Endothelial cell of umbilical vein (primary cell): ENCODE results near the gene SPATA1. TPM values are rescaled to one million over a fixed set of nuclear protein-coding genes. Genes with fewer than 3 reads are reported as not detected.

Experiments
- BruUV-seq: library from RNA; stranded (reverse); fragments of 400-500 nt; replicated peaks from 2 replicates; lab custom pipeline; 2021; lab: Mats Ljungman, UMichigan
- CTCF ChIA-PET: fragments of 300-600, 350-600 bp; sonication (Branson Sonifier 250); formaldehyde crosslinking; loops from one replicate; lab custom pipeline; 2021; ENCODE audit warnings: antibody characterized with exemption, inconsistent platforms; lab: Charles Lee
- POLR2A ChIA-PET: fragments of 300-600, 350-600 bp; sonication (Branson Sonifier 250); formaldehyde crosslinking; loops from one replicate; lab custom pipeline; 2021; ENCODE audit warnings: antibody characterized with exemption, inconsistent platforms; lab: Charles Lee
- DNase-seq: peaks from one replicate; pipeline ENCODE4 v3.0.0-alpha.2; 2011; ENCODE audit warnings: low read depth, low spot score
- FAIRE-seq: peaks from 2 replicates; lab custom pipeline; 2011; peaks lifted over from hg19 to GRCh38; lab: Jason Lieb, UNC
- H2AFZ ChIP-seq: 2 replicates; pipeline ENCODE4 v1.6.0; 2012; ENCODE audit warnings: low read depth, low read length, control low read depth, inconsistent platforms
- H3K27ac ChIP-seq: 2 replicates; pipeline ENCODE4 v1.5.1; 2011; ENCODE audit warnings: low read depth, mild to moderate bottlenecking, control low read depth, low read length, moderate library complexity; ENCODE audit not compliant: insufficient read depth
- H3K27me3 ChIP-seq, 2 experiments: 2 replicates each; pipeline versions ENCODE4 v1.6.0 to v1.6.1; 2011; ENCODE audit warnings: low read length in 2 of 2, mixed read lengths in 1 of 2; ENCODE audit not compliant: control insufficient read depth in 2 of 2, insufficient read depth in 2 of 2
- H3K36me3 ChIP-seq, 2 experiments: 2 replicates in 1 of 2; 3 replicates in 1 of 2; pipeline ENCODE4 v1.5.1; 2011; ENCODE audit warnings: low read length in 2 of 2, mild to moderate bottlenecking in 1 of 2, moderate library complexity in 1 of 2; ENCODE audit not compliant: control insufficient read depth in 2 of 2, insufficient read depth in 2 of 2; ENCODE audit errors: extremely low read depth in 1 of 2
- H3K4me1 ChIP-seq: 3 replicates; pipeline ENCODE4 v1.5.1; 2011; ENCODE audit warnings: mild to moderate bottlenecking, low read length; ENCODE audit not compliant: control insufficient read depth, insufficient read depth; ENCODE audit errors: extremely low read depth
- H3K4me2 ChIP-seq: 2 replicates; pipeline ENCODE4 v1.6.1; 2011; ENCODE audit warnings: low read length, control low read depth, mixed read lengths; ENCODE audit not compliant: insufficient read depth
- H3K4me3 ChIP-seq, 3 experiments: fragments of 200-600 bp in 1 of 3; sonication (generic), shearing (Covaris generic) in 1 of 3; replicated peaks in 1 of 3; 2 replicates each; pipeline ENCODE4 v1.5.1; 2011 to 2016; ENCODE audit warnings: control low read depth in 3 of 3, low read length in 3 of 3, mild to moderate bottlenecking in 2 of 3, inconsistent platforms in 1 of 3, low read depth in 1 of 3, moderate library complexity in 1 of 3; ENCODE audit not compliant: insufficient read depth in 1 of 3
- H3K79me2 ChIP-seq: 2 replicates; pipeline ENCODE4 v1.6.0; 2012; ENCODE audit warnings: low read length, inconsistent platforms; ENCODE audit not compliant: control insufficient read depth, insufficient read depth
- H3K9ac ChIP-seq: replicated peaks from 2 replicates; pipeline ENCODE3; 2011; ENCODE audit warnings: low read length, control low read depth; ENCODE audit not compliant: insufficient read depth; ENCODE audit errors: extremely low read depth
- H3K9me1 ChIP-seq: replicated peaks from 3 replicates; pipeline ENCODE4 v1.6.0; 2011; ENCODE audit warnings: mild to moderate bottlenecking, low read length; ENCODE audit not compliant: control insufficient read depth, insufficient read depth; ENCODE audit errors: extremely low read depth
- H3K9me3 ChIP-seq: replicated peaks from 2 replicates; pipeline ENCODE4 v1.5.1; 2012; ENCODE audit warnings: low read length, inconsistent platforms; ENCODE audit not compliant: control insufficient read depth, insufficient read depth
- H4K20me1 ChIP-seq: replicated peaks from 2 replicates; pipeline ENCODE3; 2011; ENCODE audit warnings: mild to moderate bottlenecking, low read length; ENCODE audit not compliant: control insufficient read depth, insufficient read depth; ENCODE audit errors: extremely low read depth
- CTCF ChIP-seq, 2 donors: IDR thresholded peaks; 1 replicate in 1 of 2; 2 replicates in 1 of 2; pipeline ENCODE4 v1.5.1; 2011; ENCODE audit warnings: low read length in 2 of 2, mild to moderate bottlenecking in 2 of 2, moderate library complexity in 2 of 2, control low read depth in 1 of 2, inconsistent platforms in 1 of 2, low read depth in 1 of 2; ENCODE audit not compliant: insufficient read depth in 1 of 2; ENCODE audit errors: extremely low read depth in 1 of 2
- EZH2 ChIP-seq: IDR thresholded peaks from 2 replicates; pipeline ENCODE4 v1.6.1; 2012; ENCODE audit warnings: borderline replicate concordance, low read depth, mild to moderate bottlenecking, moderate library complexity, low read length, inconsistent platforms; ENCODE audit not compliant: severe bottlenecking
- FOS ChIP-seq: IDR thresholded peaks from 2 replicates; pipeline ENCODE4 v1.6.1; 2011; ENCODE audit warnings: mild to moderate bottlenecking, low read length, moderate library complexity, borderline replicate concordance; ENCODE audit not compliant: insufficient read depth
- GATA2 ChIP-seq: IDR thresholded peaks from 2 replicates; pipeline ENCODE4 v1.7.0; 2011; ENCODE audit warnings: low read depth, mild to moderate bottlenecking, moderate library complexity, mixed read lengths, low read length; ENCODE audit not compliant: insufficient read length, insufficient read depth
- JUN ChIP-seq: IDR thresholded peaks from 2 replicates; pipeline ENCODE4 v1.6.1; 2011; ENCODE audit warnings: borderline replicate concordance, low read depth; ENCODE audit not compliant: insufficient read length, insufficient read depth
- MYC ChIP-seq: IDR thresholded peaks from one replicate; pipeline ENCODE4 v1.6.1; 2011; ENCODE audit warnings: mild to moderate bottlenecking, low read depth, low read length
- POLR2A ChIP-seq: IDR thresholded peaks from 2 replicates; pipeline ENCODE4 v1.6.1; 2012; ENCODE audit warnings: low read depth, mild to moderate bottlenecking, control low read depth, low read length
- POLR2AphosphoS5 ChIP-seq: IDR thresholded peaks from 2 replicates; pipeline ENCODE4 v1.6.1; 2012; ENCODE audit warnings: low read depth, mild to moderate bottlenecking, control low read depth, low read length, moderate library complexity; ENCODE audit not compliant: insufficient read depth
- dilution Hi-C: fragments of 300-500 bp; cut with MboI; formaldehyde crosslinking; loops from one replicate; pipeline ENCODE4 v1.15.0; 2019; ENCODE audit warnings: low sequenced_read_pairs; ENCODE audit not compliant: extremely low pct_ligation_motif_present
- intact Hi-C: fragments of 100-400 bp; cut with micrococcal nuclease; formaldehyde crosslinking; loops from one replicate; pipeline ENCODE4 v1.10.0; 2022
- polyA plus RNA-seq, 4 experiments: library from polyadenylated mRNA; depleted of rRNA in 3 of 4; stranded (reverse) in 3 of 4; unstranded in 1 of 4; fragments of >200 nt; gene quantifications; 2 replicates each; pipeline versions ENCODE4 v1.2.1 to v1.2.3, GENCODE V29; 2011 to 2012; ENCODE audit warnings: missing spikeins in 1 of 4
- total RNA-seq: library from RNA; stranded (reverse); gene quantifications from 2 replicates; pipeline ENCODE4 v1.2.3, GENCODE V29; 2021
- TF ChIP-seq, protein P1 (sequence below): IDR thresholded peaks from 2 replicates; pipeline ENCODE4 v1.6.1; 2011; ENCODE audit not compliant: insufficient read depth, insufficient read length

The SPATA1 gene
- total and polyA plus RNA-seq, 2 donors (not counting 3 experiments of a cell fraction or from before 2014, with no cell fraction given), result 1.7 to 1.8 TPM

DNA sequence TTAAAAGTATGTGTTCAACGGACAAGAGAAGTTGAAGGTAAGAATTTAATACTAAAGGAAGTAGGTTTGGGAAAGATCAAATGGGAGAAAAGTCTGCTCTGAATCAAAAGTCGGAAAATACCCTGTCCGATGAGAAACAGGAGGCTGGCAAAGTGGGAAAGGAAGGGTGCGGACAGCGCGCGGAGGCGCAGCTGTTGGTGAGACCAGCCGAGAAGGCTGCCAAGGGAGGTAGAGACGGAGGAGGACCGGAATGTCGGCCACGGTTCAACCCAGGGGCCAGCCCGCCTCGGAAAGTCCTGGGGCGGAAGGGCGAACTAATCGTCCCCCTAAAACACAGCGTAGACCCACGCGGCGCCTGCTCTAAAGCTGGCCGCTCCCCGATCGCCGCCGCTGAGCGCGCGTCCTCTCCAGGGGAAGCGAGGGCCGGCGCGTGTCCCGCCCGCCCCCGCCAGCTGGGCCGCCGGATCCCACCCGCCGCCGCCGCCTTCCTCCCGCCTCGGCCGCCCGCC lies 639 bp upstream of the SPATA1 start:
- BruUV-seq, result no TSS peak
- peak; percentile 77 for DNase-seq
- no peak for FAIRE-seq

DNA sequence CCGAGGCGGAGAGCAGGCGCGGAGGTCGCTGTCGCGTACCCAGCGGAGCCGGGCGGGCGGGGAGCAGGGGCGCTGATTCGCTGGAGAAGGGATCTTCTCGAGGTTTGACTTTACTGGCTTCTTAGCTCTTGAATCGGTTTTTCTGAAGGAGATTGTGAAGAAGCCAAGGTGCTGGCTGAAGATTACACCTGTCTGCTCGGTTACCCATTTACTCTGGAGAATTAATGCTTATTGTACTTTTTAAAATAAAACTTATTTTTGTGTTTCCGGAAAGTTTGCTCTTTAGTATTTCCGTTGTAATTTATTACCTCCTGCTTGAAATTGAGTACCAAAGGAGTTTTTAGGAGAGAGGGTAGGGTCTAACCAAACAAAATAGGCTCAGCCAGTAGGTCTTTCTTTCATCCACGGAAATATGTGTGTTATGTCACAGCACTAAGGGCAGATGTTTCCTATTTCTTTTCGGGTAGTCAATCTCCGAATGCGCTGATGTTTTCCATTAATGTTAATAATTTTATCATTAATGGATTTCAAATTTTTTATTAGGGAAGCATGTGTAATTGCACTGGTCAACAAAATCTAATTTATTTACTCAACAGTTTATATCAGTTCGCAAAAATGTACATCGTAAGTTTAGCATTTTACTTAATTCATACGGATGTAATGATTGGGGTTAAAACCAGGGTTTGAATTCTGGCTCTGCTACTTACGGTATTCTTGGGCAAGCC lies 705 bp downstream of the SPATA1 start:
- peaks cover 25% of the 10 kb centered on the region for H3K4me1 ChIP-seq
- H3K9me1 ChIP-seq, result no peaks in the 10 kb centered on the region
- BruUV-seq, result TSS peak; percentile 66
- H4K20me1 ChIP-seq, result peaks cover 3% of the 10 kb centered on the region
- FAIRE-seq (no peak), DNase-seq (no peak)
- ChIA-PET CTCF (interaction anchor here (1.2 to 4.4 kb wide), 8 partner anchors 67 to 366 kb away, joined by 3 to 37 read pairs (median 6); partner anchors contain the start of gene CTBS), POLR2A (interaction anchor here (0.5 to 2.2 kb wide), 7 partner anchors 67 to 1201 kb away, joined by 3 to 30 read pairs (median 5); partner anchors contain the start of genes BCL10, CTBS, PRKACB and ZNHIT6)
- H3K79me2 ChIP-seq, result peaks cover 38% of the 10 kb centered on the region
- H3K27ac ChIP-seq, result peak overlapping the region; percentile 91
- H3K9ac ChIP-seq, result peak overlapping the region; percentile 93
- dilution Hi-C loops (no loop called here), intact Hi-C loops (loop anchor here (1.0 to 10.0 kb wide), 9 partner anchors 28 to 768 kb away; partner anchors contain the start of genes BCL10, PRKACB and RPF1)
- no peak for TF ChIP-seq FOS
- no peak for TF ChIP-seq CTCF (IDR thresholded peaks at IDR 0.05; ENCODE audit: extremely low read depth in 1 of 2, insufficient read depth in 1 of 2, low read depth in 1 of 2, low read length in 2 of 2)
- TF ChIP-seq POLR2A, result no peak
- no peak for TF ChIP-seq EZH2
- TF ChIP-seq JUN, result no peak
- TF ChIP-seq MYC, result no peak
- no peak for TF ChIP-seq POLR2AphosphoS5
- TF ChIP-seq, protein P1, sequence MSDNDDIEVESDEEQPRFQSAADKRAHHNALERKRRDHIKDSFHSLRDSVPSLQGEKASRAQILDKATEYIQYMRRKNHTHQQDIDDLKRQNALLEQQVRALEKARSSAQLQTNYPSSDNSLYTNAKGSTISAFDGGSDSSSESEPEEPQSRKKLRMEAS, result no peak
- no peak for TF ChIP-seq GATA2
- peak overlapping the region; percentile 83 for H2AFZ ChIP-seq
- no peaks in the 10 kb centered on the region for H3K9me3 ChIP-seq
- H3K36me3 ChIP-seq, result no peaks in the 10 kb centered on the region
- peak overlapping the region; percentile 95 for H3K4me2 ChIP-seq
- no peaks in the 10 kb centered on the region for H3K27me3 ChIP-seq
- H3K4me3 ChIP-seq, result peak overlapping the region; percentile 55 to 89 (median 73)

More for the DNA sequence above, 639 bp upstream of the SPATA1 start:
- intact Hi-C loops, result loop anchor here (1.0 to 10.0 kb wide), 9 partner anchors 26 to 769 kb away; partner anchors contain the start of genes BCL10, PRKACB and RPF1
- H3K27ac ChIP-seq, result peak overlapping the region; percentile 91
- no peaks in the 10 kb centered on the region for H3K9me3 ChIP-seq
- CTCF ChIA-PET, result interaction anchor here (0.7 to 4.4 kb wide), 12 partner anchors 63 to 364 kb away, joined by 3 to 37 read pairs (median 5); partner anchors contain the start of gene CTBS
- peak overlapping the region; percentile 63 for H2AFZ ChIP-seq
- H3K9ac ChIP-seq, result peak overlapping the region; percentile 93
- POLR2A ChIA-PET, result interaction anchor here (0.7 to 2.2 kb wide), 8 partner anchors 26 to 771 kb away, joined by 3 to 30 read pairs (median 5); partner anchors contain the start of genes BCL10, CTBS and PRKACB
- peaks cover 25% of the 10 kb centered on the region for H3K4me1 ChIP-seq
- TF ChIP-seq, protein P1, result no peak
- no peak for TF ChIP-seq POLR2A
- peak; percentile 1 for TF ChIP-seq MYC
- TF ChIP-seq FOS, result no peak
- no peak for TF ChIP-seq EZH2
- TF ChIP-seq JUN, result no peak
- no peaks in the 10 kb centered on the region for H3K27me3 ChIP-seq
- peaks cover 52% of the 10 kb centered on the region for H3K79me2 ChIP-seq
- H3K36me3 ChIP-seq, result no peaks in the 10 kb centered on the region
- H3K4me2 ChIP-seq, result peak overlapping the region; percentile 100
- H4K20me1 ChIP-seq, result peaks cover 3% of the 10 kb centered on the region
- H3K4me3 ChIP-seq, result peak overlapping the region; percentile 55 to 89 (median 73)
- H3K9me1 ChIP-seq, result no peaks in the 10 kb centered on the region
- dilution Hi-C loops, result no loop called here
